ENCODE data around the gene CYTH1.

DNA sequence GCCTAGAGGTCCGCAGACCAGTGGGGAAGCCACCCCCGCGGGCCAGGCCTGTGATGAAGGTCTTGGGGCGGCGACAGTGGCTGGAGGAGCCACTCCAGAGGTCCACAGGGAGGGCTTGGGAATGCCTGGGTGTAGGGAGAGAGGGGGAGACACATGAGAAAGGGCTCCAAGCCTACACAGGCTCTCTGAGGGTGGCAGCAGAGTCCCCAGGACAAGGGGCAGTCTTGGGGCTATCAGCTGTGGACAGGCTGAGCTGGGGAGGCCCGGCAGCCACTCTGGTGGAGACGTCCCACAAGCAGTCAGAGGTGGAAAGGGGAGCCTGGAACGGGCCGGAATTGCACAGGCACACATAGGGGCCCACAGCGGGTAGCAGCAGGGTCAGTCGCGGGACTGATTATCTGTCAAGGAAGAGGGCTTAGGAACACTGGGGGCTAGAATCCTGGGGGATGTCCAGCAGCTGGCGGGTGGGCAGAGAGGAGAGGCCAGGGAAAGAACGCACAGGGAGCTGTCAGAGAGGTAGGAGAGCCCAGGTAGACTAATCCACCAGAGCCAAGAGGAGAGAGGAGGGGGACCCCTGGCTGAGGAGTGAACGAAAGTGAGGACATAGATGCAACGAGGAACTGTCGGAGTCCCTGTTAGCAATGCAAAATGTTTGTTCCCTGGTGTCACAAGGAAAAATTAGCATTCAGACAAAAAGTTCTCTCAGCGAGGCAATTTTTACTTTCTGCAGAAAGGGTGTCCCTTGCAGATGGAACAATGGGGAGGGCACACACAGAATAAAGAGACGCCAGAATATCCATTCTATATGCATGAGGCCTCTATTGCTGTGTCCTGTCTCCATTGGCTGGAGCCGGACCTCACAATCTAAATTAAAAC, 111.0 kb downstream of the CYTH1 start:
- no peak for TF ChIP-seq FOXA1 (IDR thresholded peaks at IDR 0.05)
- TF ChIP-seq NFRKB (IDR thresholded peaks at IDR 0.05), result no peak
- TF ChIP-seq LEF1 (IDR thresholded peaks at IDR 0.05; ENCODE audit: borderline replicate concordance), result no peak
- TF ChIP-seq SP1 (IDR thresholded peaks at IDR 0.05), result no peak
- TF ChIP-seq CTBP1 (IDR thresholded peaks at IDR 0.05; ENCODE audit: borderline replicate concordance), result no peak
- TF ChIP-seq BHLHE40 (IDR thresholded peaks at IDR 0.05; ENCODE audit: borderline replicate concordance), result no peak
- no peak for TF ChIP-seq FOXM1 (IDR thresholded peaks at IDR 0.05; ENCODE audit: borderline replicate concordance)
- no peak for TF ChIP-seq SUZ12 (IDR thresholded peaks at IDR 0.05)
- no peak for TF ChIP-seq FOXK2 (IDR thresholded peaks at IDR 0.05)

All from HEK293T (cell line).